GM18499 (cell line): ENCODE data around the gene DENND2A.
"Not testable (repeated sequence)": the region's sequence is repeated elsewhere in the genome, so short reads cannot be mapped to it uniquely, and the experiment has no call there.

ENCODE experiments used
- ATAC-seq: cut with Tn5 transposase; IDR thresholded peaks from one replicate; pipeline ENCODE4 v1.9.1; 2021; ENCODE audit warnings: moderate number of reproducible peaks; ENCODE audit not compliant: insufficient read depth, unreplicated experiment

Gene DENND2A

DNA sequence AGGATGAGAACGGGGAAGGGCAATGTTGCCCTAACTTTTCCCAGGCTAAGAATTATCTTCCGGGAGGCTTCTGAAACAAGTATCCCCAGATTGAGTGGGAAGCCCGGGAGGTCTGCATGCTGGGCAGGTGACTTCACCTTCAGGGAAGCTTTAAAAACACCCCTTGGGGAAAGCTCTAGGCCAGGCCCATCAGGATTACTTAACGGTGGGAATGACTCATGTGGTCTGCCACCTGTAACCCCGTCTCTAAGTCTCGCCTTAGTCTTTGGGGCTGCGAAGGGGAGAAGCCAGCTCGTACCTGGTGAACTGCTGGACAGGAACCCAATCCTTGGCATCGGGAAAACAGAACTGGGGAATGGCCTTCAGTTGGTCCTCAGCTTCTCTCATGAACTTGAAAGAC, 81.2 kb downstream of the DENND2A start:
- ATAC-seq: no peak

GRCh38 chr7:140557809-140558518, 82.6 kb downstream of the DENND2A start:
- no peak for ATAC-seq

- ATAC-seq: no peak
Observed at GRCh38 chr7:140557069-140557468, 83.5 kb downstream of the DENND2A start.

GRCh38 chr7:140553236-140553635, 87.4 kb downstream of the DENND2A start:
- not testable (repeated sequence) for ATAC-seq

GRCh38 chr7:140552240-140552679, 88.4 kb downstream of the DENND2A start:
- ATAC-seq: no peak

GRCh38 chr7:140551355-140552239, 89.0 kb downstream of the DENND2A start:
- no peak for ATAC-seq

DNA sequence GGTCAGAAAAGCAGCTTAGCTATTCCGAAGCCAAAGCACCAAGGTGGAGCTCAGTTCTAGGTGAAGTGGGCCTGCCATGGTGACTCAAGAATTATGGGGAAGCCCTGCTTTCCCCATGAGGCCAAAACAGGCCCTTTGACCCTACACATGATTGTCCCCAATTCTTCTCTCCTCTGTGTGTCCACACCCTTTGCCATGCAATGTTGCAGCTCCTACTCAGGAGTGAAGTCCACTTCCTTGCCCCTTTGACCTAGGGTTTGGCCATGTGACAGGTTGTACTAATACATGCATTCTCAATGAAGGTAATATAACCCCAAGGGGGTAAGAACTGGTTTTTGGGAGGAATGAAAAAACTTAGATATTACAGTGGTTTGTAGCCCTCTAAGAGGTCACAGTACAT, 93.7 kb downstream of the DENND2A start:
- no peak for ATAC-seq

DNA sequence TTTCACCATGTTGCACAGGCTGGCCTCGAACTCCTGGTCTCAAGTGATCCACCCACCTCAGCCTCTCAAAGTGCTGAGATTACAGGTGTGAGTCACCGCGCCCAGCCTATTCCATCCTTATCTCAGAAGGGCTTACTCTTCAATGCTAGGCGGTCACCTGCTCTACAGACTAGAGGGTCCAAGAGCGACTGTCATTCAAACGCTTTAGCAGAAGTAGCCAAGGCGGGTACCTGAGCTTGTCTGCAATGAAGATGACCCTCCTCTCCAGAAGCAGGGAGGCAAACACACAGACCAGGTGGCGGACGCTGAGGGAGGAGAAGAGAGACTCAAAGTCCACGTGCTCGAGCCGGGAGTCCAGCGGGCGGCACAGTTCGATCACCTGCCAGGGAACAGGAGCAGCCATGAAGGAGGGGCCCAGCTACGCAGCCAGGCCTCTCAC, 96.2 kb downstream of the DENND2A start:
- no peak for ATAC-seq

GRCh38 chr7:140542228-140542603, 98.4 kb downstream of the DENND2A start:
- no peak for ATAC-seq

DNA sequence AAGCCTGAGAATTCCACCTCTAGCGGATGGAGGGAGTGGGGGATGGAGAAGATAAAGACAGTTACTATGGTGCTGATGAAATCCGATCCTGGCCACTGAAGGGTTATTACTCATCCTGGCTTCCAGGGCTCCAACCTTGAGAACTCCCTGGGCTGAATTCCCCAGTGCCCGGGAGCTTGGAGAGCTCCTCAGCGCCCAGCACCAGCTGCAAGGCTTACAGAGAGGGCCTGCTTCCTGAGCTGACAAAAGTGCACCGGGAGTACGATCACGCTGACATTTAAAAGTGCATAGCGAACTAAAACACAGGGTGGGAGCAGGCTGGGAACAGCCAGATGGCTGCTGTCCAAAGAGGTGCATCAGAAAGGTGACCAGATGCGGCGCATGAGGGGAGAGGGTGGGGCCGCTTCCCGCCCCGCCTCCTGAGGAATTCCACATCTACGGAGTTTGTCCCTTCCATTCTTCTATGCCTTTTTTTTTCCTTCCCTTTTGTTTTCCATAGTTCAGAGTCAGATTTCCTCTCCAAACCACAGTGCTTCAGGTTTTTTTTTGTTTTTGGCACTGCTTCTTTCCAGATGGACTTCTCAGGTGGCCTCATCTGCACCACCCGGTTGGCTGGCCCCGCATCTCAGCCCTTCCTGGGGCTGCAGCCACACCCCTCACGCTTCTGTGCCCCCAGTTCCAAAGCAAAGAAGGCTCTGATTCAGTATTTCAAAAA, 98.9 kb downstream of the DENND2A start:
- no peak for ATAC-seq

- no peak for ATAC-seq
Observed at GRCh38 chr7:140541176-140541512, 99.5 kb downstream of the DENND2A start.

DNA sequence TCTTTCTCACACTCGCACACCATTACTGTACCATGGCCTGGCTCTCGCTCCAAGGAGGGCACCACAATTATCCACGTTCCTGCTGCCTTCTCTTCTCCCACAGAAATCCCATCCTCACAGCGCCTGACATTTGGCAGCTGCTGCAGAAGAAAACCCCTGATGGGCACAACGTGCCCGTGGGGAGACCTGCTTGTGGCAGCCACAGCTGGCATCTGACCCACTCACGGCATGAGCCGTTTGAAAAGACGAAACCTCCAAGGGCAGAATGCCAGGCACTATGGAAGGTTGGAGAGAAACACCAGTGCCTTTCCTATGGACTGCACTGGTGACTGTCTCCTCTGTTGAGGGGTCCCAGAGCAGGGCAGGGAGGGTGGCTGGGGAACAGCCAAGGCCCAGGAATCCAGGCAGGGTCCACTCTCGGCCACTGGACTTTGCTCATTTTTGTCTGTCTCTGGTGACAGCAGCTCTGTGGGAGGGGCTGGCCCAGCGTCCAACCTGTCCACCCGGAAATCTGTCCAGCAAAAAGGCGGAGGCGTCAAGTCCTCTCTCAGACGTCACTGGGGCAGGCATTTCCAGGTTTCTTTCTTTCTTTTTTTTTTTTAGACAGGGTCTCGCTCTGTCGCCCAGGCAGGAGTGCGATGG, 100.4 kb downstream of the DENND2A start:
- no peak for ATAC-seq

GRCh38 chr7:140539461-140539860, 101.2 kb downstream of the DENND2A start:
- ATAC-seq: no peak

DNA sequence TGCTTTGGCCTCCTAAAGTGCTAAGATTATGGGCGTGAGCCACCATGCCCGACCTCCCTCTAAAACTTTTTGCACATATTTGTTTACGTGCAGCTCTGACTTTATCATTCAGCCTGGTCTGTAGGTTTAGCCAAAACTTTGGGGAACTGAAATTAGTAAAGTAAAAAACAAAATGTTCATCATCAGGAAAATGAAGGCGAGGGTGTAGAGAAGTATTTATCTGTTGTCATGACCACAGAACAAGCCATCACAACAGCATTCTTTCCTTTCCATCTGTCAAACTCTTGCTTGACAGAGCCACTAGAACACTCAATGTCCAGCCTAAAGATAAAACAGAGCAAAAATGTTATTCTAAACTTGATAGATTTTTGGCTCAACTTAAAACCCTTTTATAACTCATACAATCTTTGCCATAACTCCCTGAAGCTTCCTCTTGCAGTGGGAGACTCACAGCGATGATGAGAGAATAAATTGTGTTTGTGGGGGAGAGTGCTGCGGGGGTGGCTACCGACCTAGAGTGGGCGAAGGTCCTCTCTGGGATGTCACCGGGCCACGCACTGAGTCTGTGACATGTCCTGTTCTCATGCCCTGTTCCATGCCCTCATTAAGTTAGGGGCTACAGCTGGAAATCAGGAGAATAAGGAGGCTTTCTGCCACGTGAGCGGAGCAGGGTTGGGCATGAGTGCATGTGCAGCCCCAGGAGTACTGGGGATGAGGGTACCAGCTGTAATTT, 102.7 kb downstream of the DENND2A start:
- ATAC-seq: peak; percentile 72

GRCh38 chr7:140534743-140535142, 105.9 kb downstream of the DENND2A start:
- ATAC-seq: no peak

GRCh38 chr7:140533394-140533872, 107.2 kb downstream of the DENND2A start:
- ATAC-seq: no peak

- not testable (repeated sequence) for ATAC-seq
Observed at GRCh38 chr7:140529428-140529827, 111.2 kb downstream of the DENND2A start.

- no peak for ATAC-seq
Observed at GRCh38 chr7:140526787-140527664, 113.6 kb downstream of the DENND2A start.

GRCh38 chr7:140526214-140526613, 114.4 kb downstream of the DENND2A start:
- ATAC-seq: no peak
